ENCODE results near the gene THPO. TPM values are rescaled to one million over a fixed set of nuclear protein-coding genes. Genes with fewer than 3 reads are reported as not detected.

The THPO gene
- total RNA-seq, 1 donor from 2014 or later = 2.3 TPM

DNA sequence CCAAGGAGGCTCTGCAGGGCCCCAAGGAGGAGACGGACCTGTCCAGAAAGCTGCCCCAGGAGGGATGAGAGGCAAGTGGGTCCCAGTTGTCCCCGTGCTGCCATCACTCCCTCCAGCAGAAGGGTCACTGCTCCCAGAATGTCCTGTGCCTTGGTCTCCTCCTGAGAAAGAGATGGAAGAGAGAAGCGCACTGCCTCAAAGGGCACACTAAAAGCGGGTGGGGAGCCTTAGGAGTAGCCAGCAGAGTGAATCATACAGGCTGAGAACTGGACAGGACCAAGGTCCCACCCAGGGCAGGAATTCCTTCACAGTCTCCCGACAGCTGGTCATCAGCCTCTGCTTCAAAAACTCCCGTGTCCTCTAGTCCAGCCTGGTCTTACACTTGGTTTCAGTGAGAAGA, 4.6 kb downstream of the THPO start:
- H3K4me3 Mint-ChIP-seq = no peak overlapping the region
- H3K27ac Mint-ChIP-seq = no peak overlapping the region
- no peaks in the 10 kb centered on the region for H3K9me3 ChIP-seq (ENCODE audit: low read depth)
- H3K36me3 ChIP-seq = no peaks in the 10 kb centered on the region
- H2AFZ ChIP-seq (replicated peaks) = no peak overlapping the region
- H3K4me1 Mint-ChIP-seq = peaks cover 26% of the 10 kb centered on the region
- H3K27me3 Mint-ChIP-seq (ENCODE audit: insufficient read depth, low read depth) = peaks cover 33% of the 10 kb centered on the region
- peaks cover 3% of the 10 kb centered on the region for H3K36me3 Mint-ChIP-seq
- peaks cover 15% of the 10 kb centered on the region for H3K4me1 ChIP-seq
- no peaks in the 10 kb centered on the region for H3K79me2 ChIP-seq (ENCODE audit: low read depth)
- H3K4me2 ChIP-seq = no peak overlapping the region
- H4K20me1 ChIP-seq (ENCODE audit: low read depth) = peaks cover 30% of the 10 kb centered on the region
- no peak overlapping the region for H3K27ac ChIP-seq
- peaks cover 31% of the 10 kb centered on the region for H3F3A ChIP-seq (ENCODE audit: low read depth)
- H3K9me3 Mint-ChIP-seq = no peaks in the 10 kb centered on the region
- no peak for DNase-seq (ENCODE audit: low spot score)
- H3K4me3 ChIP-seq = no peak overlapping the region
- TF ChIP-seq, protein P1, sequence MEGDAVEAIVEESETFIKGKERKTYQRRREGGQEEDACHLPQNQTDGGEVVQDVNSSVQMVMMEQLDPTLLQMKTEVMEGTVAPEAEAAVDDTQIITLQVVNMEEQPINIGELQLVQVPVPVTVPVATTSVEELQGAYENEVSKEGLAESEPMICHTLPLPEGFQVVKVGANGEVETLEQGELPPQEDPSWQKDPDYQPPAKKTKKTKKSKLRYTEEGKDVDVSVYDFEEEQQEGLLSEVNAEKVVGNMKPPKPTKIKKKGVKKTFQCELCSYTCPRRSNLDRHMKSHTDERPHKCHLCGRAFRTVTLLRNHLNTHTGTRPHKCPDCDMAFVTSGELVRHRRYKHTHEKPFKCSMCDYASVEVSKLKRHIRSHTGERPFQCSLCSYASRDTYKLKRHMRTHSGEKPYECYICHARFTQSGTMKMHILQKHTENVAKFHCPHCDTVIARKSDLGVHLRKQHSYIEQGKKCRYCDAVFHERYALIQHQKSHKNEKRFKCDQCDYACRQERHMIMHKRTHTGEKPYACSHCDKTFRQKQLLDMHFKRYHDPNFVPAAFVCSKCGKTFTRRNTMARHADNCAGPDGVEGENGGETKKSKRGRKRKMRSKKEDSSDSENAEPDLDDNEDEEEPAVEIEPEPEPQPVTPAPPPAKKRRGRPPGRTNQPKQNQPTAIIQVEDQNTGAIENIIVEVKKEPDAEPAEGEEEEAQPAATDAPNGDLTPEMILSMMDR (IDR thresholded peaks at IDR 0.05) = no peak
- no peak overlapping the region for H3K9ac ChIP-seq
- H3K27me3 ChIP-seq = peaks cover 3% of the 10 kb centered on the region

DNA sequence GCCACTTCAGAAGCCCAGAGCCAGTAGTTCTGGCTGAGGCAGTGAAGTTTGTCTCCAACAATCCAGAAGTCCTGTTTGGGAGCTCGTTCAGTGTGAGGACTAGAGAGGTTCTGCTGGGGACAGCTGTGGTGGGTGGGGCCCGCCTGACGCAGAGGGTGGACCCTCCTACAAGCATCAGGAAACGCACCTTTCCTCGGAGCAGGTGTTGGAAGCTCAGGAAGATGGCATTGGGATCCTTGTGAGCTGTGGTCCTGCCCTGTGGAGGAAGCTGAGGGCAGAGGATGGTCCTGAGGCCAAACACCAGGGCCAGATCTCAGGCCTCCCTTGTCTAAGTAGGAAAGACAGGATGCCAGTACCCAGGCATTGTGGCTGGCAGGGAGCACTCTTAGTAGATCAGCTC, 5.1 kb downstream of the THPO start:
- no peak overlapping the region for H3K27ac Mint-ChIP-seq
- peaks cover 35% of the 10 kb centered on the region for H4K20me1 ChIP-seq (ENCODE audit: low read depth)
- TF ChIP-seq EZH2phosphoT487 (IDR thresholded peaks at IDR 0.05) (no peak), EZH2 (IDR thresholded peaks at IDR 0.05) (no peak)
- TF ChIP-seq, protein P1 (IDR thresholded peaks at IDR 0.05) = no peak
- no peaks in the 10 kb centered on the region for H3K36me3 ChIP-seq
- H3K9me3 Mint-ChIP-seq = no peaks in the 10 kb centered on the region
- no peak overlapping the region for H3K4me2 ChIP-seq
- no peaks in the 10 kb centered on the region for H3K27me3 ChIP-seq
- H3K9me3 ChIP-seq (ENCODE audit: low read depth) = no peaks in the 10 kb centered on the region
- peaks cover 31% of the 10 kb centered on the region for H3K27me3 Mint-ChIP-seq (ENCODE audit: insufficient read depth, low read depth)
- DNase-seq (ENCODE audit: low spot score) = no peak
- no peak overlapping the region for H3K27ac ChIP-seq
- H3K4me3 ChIP-seq = no peak overlapping the region
- peaks cover 6% of the 10 kb centered on the region for H3K36me3 Mint-ChIP-seq
- H3K4me1 Mint-ChIP-seq = peaks cover 21% of the 10 kb centered on the region
- peaks cover 29% of the 10 kb centered on the region for H3F3A ChIP-seq (ENCODE audit: low read depth)
- peaks cover 10% of the 10 kb centered on the region for H3K4me1 ChIP-seq
- H3K9ac ChIP-seq = no peak overlapping the region
- H3K79me2 ChIP-seq (ENCODE audit: low read depth) = no peaks in the 10 kb centered on the region
- H3K4me3 Mint-ChIP-seq = no peak overlapping the region
- no peak overlapping the region for H2AFZ ChIP-seq (replicated peaks)

DNA sequence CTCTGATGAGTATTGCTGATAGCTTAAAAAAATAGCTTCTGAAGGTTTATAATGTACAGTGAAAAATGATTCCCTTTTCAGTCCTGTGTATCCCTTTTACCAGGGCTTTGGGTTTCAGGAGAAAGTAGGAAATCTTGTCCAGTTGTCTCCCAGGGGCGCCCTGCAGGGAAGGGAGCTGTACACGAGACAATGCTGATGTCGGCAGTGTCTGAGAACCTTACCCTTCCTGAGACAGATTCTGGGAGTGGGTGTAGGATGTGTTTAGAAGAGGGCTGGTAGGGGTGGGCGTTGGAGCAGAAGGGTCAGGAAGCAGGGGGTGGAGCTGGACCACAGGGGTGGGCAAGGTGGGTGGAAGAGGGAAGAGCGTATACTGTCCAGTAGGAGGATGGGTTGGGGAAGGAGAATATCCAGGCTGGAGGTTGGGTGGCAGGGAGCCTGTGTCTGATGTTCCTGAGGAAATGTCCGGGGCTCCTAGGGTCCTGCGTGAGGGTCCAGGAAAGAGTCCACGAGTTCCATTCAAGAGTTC, 5.6 kb downstream of the THPO start:
- Histone ChIP-seq H3K4me3 (no peak overlapping the region), H3K9me3 (ENCODE audit: low read depth) (no peaks in the 10 kb centered on the region), H4K20me1 (ENCODE audit: low read depth) (peaks cover 38% of the 10 kb centered on the region), H3K36me3 (no peaks in the 10 kb centered on the region), H2AFZ (replicated peaks) (no peak overlapping the region), H3K4me2 (no peak overlapping the region), H3K9ac (no peak overlapping the region), H3K79me2 (ENCODE audit: low read depth) (no peaks in the 10 kb centered on the region), H3F3A (ENCODE audit: low read depth) (peaks cover 32% of the 10 kb centered on the region), H3K27me3 (no peaks in the 10 kb centered on the region), H3K27ac (no peak overlapping the region), H3K4me1 (peaks cover 4% of the 10 kb centered on the region)
- Mint-ChIP-seq H3K4me1 (peaks cover 16% of the 10 kb centered on the region), H3K27me3 (ENCODE audit: insufficient read depth, low read depth) (peaks cover 25% of the 10 kb centered on the region), H3K36me3 (peaks cover 10% of the 10 kb centered on the region), H3K9me3 (no peaks in the 10 kb centered on the region), H3K4me3 (no peak overlapping the region), H3K27ac (no peak overlapping the region)
- no peak for TF ChIP-seq EZH2 (IDR thresholded peaks at IDR 0.05)
- TF ChIP-seq EZH2phosphoT487 (IDR thresholded peaks at IDR 0.05) = no peak
- TF ChIP-seq, protein P1 (IDR thresholded peaks at IDR 0.05) = no peak
- no peak for DNase-seq (ENCODE audit: low spot score)

Measured in neural progenitor cell (in vitro differentiated cells).